Stimulated activated CD8-positive, alpha-beta memory T cell treated with anti-CD3 and anti-CD28 coated beads, Interleukin-4, amount 100 ng/mL, for 4 hours (primary cell): ENCODE measurements around the gene PRR14.
A peak's percentile ranks its signal among the peaks of the same experiment; 100 is the strongest.

ENCODE experiments used
- DNase-seq, 2 donors: peaks; one replicate each; pipeline ENCODE4 v3.0.0-alpha.2; 2020; ENCODE audit warnings: low read depth in 2 of 2, low spot score in 1 of 2

Gene PRR14

DNA sequence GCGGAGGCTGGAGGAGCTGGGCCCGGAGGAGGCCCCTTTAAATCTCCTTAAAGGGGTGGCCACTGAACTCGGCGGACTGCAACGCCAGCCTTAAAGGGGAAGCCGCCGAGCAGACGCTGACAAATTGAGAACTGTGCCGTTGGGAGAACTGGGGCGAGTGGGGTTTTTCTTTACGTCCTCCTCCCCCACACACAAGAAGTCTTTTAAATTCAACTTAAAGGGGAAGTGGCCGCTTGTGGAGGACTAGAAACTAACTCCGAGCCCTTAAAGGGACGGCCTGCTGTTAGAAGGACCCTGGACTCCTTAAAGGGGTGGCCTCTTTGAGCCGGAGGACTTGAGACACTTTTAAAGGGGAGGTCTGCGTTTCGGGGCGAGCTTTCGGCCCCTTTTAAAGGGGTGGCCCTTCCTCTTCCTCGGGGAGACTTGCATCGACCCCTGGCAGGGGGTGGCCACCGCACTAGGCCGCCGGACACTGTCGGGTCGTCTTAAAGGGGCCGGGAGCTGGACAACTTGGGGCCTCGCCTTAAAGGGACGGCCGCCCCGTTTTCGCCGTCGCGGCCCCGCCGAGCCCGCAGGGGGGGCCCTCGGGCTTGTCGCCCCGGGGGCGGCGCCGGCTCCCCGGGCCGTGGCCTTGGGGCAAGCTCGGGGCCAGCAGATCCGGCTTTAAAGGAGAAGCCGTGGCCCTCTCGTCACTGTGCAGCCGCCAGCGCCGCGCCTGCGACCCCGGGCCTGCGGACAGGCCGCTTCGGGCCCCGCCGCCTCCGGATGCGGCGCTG lies 8.2 kb downstream of the PRR14 start:
- DNase-seq, result peak in 1 of 2 donors; percentile 93

- DNase-seq, result peak in 1 of 2 donors; percentile 39
Observed at GRCh38 chr16:30659507-30660423, 9.0 kb downstream of the PRR14 start.

GRCh38 chr16:30660424-30661261 lies 9.9 kb downstream of the PRR14 start:
- peak in 1 of 2 donors; percentile 73 for DNase-seq

DNA sequence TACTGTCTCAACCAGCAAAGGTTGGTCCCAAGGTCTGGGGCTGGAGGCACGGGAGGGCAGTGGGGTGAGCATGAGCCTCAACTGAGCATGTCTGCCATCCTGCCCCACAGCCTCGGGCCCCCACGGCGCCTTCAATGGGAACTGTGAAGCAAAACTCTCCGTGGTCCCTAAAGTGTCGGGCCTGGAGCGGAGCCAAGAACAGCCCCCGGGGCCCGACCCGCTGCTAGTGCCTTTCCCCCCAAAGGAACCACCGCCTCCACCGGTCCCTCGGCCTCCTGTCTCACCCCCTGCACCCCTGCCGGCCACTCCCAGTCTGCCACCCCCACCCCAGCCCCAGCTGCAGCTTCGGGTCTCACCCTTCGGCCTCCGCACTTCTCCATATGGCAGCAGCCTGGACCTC lies 11.7 kb downstream of the PRR14 start:
- DNase-seq, result no peak

DNA sequence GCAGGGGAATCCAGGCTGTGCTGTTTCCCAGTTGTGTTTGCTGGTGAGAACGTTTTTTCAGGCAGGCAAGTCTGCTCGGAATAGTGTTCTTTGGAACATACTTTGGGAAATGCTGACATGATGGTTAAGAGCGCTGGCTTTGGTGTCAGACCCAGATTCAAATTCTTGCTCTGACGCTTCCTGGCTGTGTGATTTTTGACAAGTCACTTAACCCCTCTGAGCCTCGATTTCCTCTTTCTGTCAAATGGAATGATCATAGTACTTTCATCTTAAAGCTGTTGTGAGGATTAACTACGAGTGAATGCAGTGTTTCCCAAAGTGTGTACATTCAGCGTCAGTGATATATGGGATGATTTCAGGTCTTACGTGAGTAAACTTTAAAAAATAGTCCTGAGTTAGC lies 12.3 kb downstream of the PRR14 start:
- no peak for DNase-seq

- DNase-seq, result no peak
Observed at GRCh38 chr16:30663820-30664219, 13.1 kb downstream of the PRR14 start.

DNA sequence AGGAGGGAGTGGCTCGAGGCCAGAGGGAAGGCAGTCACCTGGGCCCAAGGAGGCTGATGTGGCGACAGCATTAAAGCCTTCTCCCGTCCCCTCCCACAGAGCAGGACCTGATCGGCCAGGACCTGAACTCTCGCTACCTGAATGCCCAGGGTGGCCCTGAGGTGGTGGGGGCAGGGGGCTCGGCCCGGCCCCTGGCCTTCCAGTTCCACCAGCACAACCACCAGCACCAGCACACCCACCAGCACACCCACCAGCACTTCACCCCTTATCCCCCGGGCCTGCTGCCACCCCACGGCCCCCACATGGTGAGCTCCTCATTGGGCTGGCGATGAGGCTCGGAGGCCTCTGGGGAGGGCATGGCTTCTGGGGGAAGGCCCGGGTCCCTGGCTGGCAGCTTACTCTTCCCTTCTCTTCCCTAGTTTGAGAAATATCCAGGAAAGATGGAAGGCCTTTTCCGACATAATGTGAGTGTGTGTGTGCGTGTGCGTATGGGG lies 13.9 kb downstream of the PRR14 start:
- DNase-seq, result no peak

GRCh38 chr16:30665155-30665829 lies 14.5 kb downstream of the PRR14 start:
- no peak for DNase-seq

- no peak for DNase-seq
Observed at GRCh38 chr16:30665830-30666190, 15.1 kb downstream of the PRR14 start.

- no peak for DNase-seq
Observed at GRCh38 chr16:30666681-30667080, 15.9 kb downstream of the PRR14 start.

DNA sequence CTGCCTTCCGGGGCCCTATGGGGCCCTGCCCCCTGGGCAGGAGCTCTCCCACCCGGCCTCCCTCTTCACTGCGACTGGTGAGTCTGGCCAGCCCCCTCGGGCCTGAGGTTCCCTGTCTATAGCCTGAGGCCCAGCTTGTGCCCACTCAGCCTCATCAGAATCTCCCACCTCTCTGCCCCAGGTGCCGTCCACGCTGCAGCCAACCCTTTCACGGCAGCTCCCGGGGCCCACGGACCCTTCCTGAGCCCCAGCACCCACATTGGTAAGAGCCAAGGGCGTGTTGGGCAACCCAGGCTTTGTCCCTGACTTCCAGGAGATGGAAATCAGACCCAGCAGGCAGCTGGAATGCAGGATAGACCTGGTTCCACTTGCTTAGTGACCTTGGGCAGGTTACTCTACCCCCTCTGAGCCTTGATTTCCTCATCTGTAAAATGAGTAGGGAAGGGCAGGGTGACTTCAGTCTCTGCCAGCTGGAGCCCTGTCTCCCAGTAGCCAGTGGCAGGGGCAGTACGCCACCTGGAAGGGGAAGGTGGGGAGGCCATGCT lies 16.7 kb downstream of the PRR14 start:
- DNase-seq, result no peak

DNA sequence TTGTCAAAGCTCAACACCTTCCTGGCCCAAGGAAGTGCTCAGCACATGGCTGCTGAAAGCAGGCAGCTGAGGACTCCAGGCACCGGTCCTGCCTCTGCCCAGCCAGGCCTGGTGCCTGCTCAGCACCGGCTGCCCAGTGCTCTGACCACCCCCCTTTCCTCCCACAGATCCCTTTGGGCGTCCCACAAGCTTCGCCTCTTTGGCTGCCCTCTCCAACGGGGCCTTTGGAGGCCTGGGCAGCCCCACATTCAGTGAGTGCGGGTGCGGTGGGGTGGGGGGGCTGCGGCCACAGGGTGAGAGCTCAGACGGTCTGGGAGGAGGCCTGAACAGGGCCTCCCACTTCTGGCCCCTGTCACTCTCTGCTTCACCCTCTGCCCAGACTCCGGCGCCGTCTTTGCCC lies 17.6 kb downstream of the PRR14 start:
- no peak for DNase-seq

GRCh38 chr16:30669026-30669902 lies 18.5 kb downstream of the PRR14 start:
- DNase-seq, result no peak

DNA sequence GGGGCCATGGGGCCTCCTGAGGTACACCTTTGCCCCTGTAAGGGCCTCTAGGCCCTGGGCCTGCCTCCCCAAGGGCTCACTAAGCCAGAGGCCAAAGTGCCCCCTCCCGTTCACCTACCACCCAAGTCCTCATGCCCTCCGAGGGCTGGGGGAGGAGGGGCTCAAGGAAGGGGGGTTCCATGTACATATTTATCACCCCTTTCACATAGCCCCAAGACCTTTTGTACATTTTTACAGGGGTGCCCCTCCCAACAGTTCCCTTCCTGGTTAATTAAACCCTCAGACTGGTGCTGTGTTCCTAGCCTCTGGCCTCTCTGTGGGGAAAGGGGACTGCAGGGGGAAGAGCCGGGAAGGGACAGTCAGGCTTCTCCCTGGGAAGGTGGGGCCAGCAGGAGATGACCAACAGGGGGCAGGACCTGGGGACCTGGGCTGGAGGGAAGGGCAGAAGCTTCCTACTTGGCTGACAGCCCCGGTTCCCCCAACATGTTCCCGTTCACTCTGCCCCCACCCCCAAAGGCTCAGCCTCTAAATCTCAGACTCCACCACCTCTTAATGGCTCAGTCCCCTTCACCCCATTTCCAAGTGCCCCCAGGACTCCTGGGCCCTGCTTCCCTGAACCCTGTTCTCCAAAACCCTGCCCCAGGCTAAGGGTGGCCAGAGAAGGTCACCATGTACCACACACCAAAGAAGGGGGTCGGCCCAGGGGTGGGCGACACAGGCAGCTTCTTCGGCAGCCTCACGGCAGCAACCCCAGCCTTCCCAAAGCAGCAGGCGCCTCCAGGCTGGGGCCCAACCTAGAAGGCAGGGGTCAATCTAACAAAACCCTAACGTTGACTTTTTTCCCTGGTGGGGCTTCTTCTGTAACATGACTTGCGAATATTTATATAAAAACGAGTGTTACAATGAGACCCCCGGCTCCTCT lies 19.4 kb downstream of the PRR14 start:
- DNase-seq, result no peak

DNA sequence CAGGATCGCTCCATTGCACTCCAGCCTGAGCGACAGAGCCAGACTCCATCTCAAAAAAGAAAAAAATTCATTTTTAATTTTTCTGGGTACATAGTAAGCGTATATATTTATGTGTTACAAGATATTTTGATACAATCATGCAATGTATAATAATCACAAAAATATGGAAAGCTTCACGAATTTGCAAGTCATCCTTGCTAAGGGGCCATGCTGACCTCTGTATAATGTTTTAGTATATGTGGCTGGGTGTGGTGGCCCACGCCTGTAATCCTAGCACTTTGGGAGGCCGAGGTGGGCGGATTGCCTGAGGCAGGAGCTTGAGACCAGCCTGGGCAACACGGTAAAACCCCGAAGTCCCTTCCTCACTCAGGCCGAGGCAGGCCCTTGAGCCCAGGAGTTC lies 24.4 kb downstream of the PRR14 start:
- DNase-seq, result no peak

GRCh38 chr16:30677931-30678585 lies 27.3 kb downstream of the PRR14 start:
- DNase-seq, result no peak

- DNase-seq, result no peak
Observed at GRCh38 chr16:30678586-30678970, 27.8 kb downstream of the PRR14 start.

DNA sequence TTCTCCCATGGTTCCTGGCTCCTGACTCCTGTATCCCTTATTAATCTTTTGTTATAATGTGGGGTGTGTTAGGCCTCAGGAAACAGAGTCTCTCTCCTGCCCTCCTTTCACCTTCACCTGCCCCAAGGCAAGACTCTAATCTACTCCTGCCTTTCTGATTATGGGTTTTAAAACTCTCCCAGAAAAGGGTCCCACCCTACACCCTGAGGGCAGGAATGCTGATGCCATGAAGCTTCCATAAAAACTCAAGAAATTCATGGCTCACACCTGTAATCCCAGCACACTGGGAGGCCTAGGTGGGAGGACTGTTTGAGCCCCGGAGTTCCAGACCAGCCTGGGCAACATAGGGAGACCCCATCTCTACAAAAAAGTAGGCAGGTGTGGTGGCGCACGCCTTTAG lies 29.6 kb downstream of the PRR14 start:
- no peak for DNase-seq
